ENCODE results near the gene MDFIC.

MDFIC gene

GRCh38 chr7:114934713-114935112 is 12.8 kb downstream of the MDFIC start:
- Mint-ChIP-seq H3K27ac (peak overlapping the region; percentile 18), H3K4me3 (no peak overlapping the region), H3K9me3 (no peaks in the 10 kb centered on the region), H3K4me1 (peaks cover 66% of the 10 kb centered on the region), H3K36me3 (peaks cover 35% of the 10 kb centered on the region)
- ATAC-seq, result no peak
- no peak for DNase-seq (ENCODE audit: low spot score in 2 of 2)

- Mint-ChIP-seq H3K4me3 (no peak overlapping the region), H3K4me1 (peaks cover 72% of the 10 kb centered on the region), H3K36me3 (peaks cover 43% of the 10 kb centered on the region), H3K9me3 (no peaks in the 10 kb centered on the region), H3K27ac (no peak overlapping the region)
- DNase-seq (ENCODE audit: low spot score in 2 of 2) (no peak), ATAC-seq (no peak)
Observed at GRCh38 chr7:114936471-114936870, 14.6 kb downstream of the MDFIC start.

DNA sequence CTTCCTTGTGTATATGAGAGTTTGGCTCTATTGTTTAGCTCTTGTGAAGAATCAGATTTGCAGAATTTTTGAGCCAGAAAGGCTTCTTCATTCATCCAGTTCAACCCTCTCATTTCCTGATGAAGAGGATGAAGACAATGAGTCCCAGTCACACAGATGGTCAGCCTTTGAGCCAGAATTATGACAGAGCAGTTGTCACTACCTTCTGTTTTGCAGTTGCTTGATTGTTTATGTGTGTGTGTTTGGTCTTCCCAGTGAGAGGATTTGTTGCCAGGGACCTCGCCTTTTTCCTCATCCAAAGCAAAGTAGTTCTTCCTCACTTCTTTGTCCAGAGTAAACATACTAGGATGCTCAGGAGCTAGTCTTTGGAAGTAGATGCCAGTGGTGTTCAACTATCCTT is 15.6 kb downstream of the MDFIC start:
- Mint-ChIP-seq H3K36me3 (peaks cover 50% of the 10 kb centered on the region), H3K27ac (peak overlapping the region; percentile 7), H3K4me3 (no peak overlapping the region), H3K4me1 (peaks cover 71% of the 10 kb centered on the region), H3K9me3 (no peaks in the 10 kb centered on the region)
- ATAC-seq (no peak), DNase-seq (ENCODE audit: low spot score in 2 of 2) (no peak)

DNA sequence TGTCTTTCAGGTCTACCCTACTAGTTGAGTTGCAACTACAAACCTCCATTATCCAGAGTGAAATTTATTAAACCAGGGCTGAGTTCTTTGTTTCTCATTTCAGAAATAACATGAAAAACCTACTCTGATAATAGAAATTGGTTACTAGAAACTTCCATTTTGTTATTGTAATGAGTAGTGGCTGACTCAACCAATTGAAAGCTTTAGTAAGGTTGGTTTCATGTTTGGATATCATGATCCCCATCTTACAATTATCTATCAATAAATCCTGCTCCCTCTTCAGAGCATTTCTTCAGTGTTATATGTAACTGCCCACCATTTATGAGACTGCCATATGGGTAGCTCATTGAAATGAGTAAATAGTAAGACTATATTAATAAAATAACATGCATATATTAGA is 16.9 kb downstream of the MDFIC start:
- Mint-ChIP-seq H3K36me3 (peaks cover 52% of the 10 kb centered on the region), H3K27ac (no peak overlapping the region), H3K4me1 (peaks cover 71% of the 10 kb centered on the region), H3K4me3 (no peak overlapping the region), H3K9me3 (no peaks in the 10 kb centered on the region)
- ATAC-seq (peak; percentile 59), DNase-seq (ENCODE audit: low spot score in 2 of 2) (no peak)

GRCh38 chr7:114939484-114940097 is 17.7 kb downstream of the MDFIC start:
- ATAC-seq (peak; percentile 46), DNase-seq (ENCODE audit: low spot score in 2 of 2) (no peak)
- Mint-ChIP-seq H3K36me3 (peaks cover 58% of the 10 kb centered on the region), H3K27ac (no peak overlapping the region), H3K4me3 (no peak overlapping the region), H3K9me3 (no peaks in the 10 kb centered on the region), H3K4me1 (peaks cover 71% of the 10 kb centered on the region)

DNA sequence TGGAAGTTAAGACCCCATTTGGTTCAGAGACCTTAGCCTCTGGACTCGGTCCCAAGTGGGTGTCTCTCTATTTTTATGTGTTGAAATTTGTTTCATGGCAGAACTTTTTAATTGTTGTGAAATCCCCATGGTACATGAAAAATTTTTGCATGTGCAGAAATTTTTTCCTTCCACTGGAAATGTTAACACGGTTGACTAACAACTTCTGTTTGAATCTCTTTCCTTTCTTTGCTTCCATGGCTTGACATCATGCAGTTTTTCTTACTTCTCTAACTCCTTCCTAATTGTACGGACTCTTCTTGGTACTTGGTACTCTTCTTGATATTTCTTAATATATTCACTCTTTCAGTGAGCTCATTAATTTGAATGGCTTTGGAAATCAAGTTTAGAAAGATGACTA is 18.3 kb downstream of the MDFIC start:
- Mint-ChIP-seq H3K4me3 (peak overlapping the region; percentile 32), H3K9me3 (no peaks in the 10 kb centered on the region), H3K4me1 (peaks cover 71% of the 10 kb centered on the region), H3K36me3 (peaks cover 65% of the 10 kb centered on the region), H3K27ac (peak overlapping the region; percentile 47)
- DNase-seq (ENCODE audit: low spot score in 2 of 2) (no peak), ATAC-seq (no peak)

DNA sequence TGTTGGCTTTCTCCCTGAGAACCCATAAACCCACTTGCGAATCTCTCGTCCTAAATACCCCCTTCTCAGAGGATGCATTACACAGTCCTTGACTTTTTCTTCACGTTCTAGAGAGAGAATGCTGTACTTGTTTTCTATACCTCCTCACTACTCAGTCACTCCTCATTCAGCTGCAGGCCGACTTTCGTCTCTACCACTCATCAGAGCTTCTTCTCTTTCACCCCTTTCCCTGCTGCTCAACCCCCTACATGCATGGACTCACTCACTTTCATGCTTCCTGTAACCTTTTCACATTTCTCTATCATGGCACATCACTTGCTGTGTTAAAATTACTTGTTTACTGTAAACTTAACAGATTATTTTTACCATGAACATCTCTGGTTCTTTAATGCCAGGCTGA is 19.8 kb downstream of the MDFIC start:
- H3K4me1 Mint-ChIP-seq, result peaks cover 66% of the 10 kb centered on the region
- ATAC-seq (peak; percentile 71), DNase-seq (ENCODE audit: low spot score in 2 of 2) (no peak)
- H3K4me3 Mint-ChIP-seq, result peak overlapping the region; percentile 32
- H3K9me3 Mint-ChIP-seq, result no peaks in the 10 kb centered on the region
- peaks cover 79% of the 10 kb centered on the region for H3K36me3 Mint-ChIP-seq
- peak overlapping the region; percentile 47 for H3K27ac Mint-ChIP-seq

DNA sequence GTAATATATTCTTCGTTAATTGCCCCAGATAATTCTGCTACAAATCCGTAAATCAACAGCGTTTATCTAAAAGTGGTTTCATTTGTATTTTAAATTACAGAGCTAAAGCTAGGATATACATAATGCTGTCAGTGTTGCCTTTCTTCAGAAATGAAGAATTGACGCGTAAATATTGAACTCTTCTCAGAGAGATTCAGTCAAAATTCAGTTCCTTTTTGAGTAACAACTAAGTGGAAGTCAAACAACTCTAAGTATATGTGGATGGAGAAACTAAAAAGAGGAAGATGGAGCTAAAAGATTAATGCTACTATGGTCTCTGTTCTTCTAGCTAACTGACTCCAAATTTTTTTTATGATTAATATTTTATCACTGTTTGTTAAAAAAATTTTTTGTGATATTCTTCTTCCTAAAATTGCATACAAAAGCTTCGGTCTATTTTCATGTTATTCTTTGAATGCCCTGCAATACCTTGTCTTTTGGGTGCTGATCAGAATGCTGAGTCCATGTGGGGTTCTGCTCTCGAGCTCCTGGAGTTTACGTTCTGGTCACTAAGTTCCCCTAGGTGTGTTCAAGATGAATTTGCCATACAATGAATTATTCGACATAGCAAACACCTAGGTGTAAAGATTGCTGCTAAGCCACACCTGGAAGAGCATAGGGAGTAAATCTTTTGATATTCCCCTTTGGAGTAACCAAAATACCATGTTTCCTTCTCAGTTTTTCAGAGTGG is 20.7 kb downstream of the MDFIC start:
- peak overlapping the region; percentile 32 for H3K4me3 Mint-ChIP-seq
- peaks cover 88% of the 10 kb centered on the region for H3K36me3 Mint-ChIP-seq
- H3K4me1 Mint-ChIP-seq, result peaks cover 69% of the 10 kb centered on the region
- no peaks in the 10 kb centered on the region for H3K9me3 Mint-ChIP-seq
- ATAC-seq, result peak; percentile 80
- H3K27ac Mint-ChIP-seq, result peak overlapping the region; percentile 47
- no peak for DNase-seq (ENCODE audit: low spot score in 2 of 2)

GRCh38 chr7:114943530-114943929 is 21.6 kb downstream of the MDFIC start:
- no peak for DNase-seq (ENCODE audit: low spot score in 2 of 2)
- Mint-ChIP-seq H3K4me3 (no peak overlapping the region), H3K36me3 (peaks cover 98% of the 10 kb centered on the region), H3K27ac (peak overlapping the region; percentile 46), H3K4me1 (peaks cover 78% of the 10 kb centered on the region), H3K9me3 (no peaks in the 10 kb centered on the region)
- no peak for ATAC-seq

GRCh38 chr7:114943953-114944744 is 22.3 kb downstream of the MDFIC start:
- no peak for DNase-seq (ENCODE audit: low spot score in 2 of 2)
- ATAC-seq, result no peak
- Mint-ChIP-seq H3K4me1 (peaks cover 84% of the 10 kb centered on the region), H3K4me3 (no peak overlapping the region), H3K9me3 (no peaks in the 10 kb centered on the region), H3K27ac (peak overlapping the region; percentile 46), H3K36me3 (peaks cover 99% of the 10 kb centered on the region)

- Mint-ChIP-seq H3K36me3 (peaks cover 99% of the 10 kb centered on the region), H3K27ac (no peak overlapping the region), H3K4me1 (peaks cover 86% of the 10 kb centered on the region), H3K4me3 (no peak overlapping the region), H3K9me3 (no peaks in the 10 kb centered on the region)
- ATAC-seq, result no peak
- no peak for DNase-seq (ENCODE audit: low spot score in 2 of 2)
Observed at GRCh38 chr7:114944745-114945625, 23.1 kb downstream of the MDFIC start.

DNA sequence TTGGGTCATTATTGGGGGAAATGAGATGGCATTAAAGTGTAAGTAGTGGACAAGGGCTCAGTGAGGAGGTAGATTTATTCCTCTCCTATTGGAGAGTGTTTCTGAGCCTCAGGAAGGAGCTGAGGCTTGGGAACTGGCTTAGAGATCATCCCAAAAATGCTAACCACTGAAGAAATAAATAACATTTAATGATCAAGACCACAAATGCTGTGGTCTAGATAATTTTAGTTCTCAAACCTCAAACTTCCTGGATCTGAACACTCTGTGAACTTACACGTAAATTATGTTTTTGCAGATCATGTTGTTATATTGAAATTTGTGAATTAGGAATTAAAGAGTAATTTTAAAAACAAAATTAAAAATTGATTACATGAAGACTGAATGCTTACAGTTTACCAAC is 27.3 kb downstream of the MDFIC start:
- Mint-ChIP-seq H3K27ac (peak overlapping the region; percentile 17), H3K36me3 (peaks cover 80% of the 10 kb centered on the region), H3K4me3 (no peak overlapping the region), H3K9me3 (no peaks in the 10 kb centered on the region), H3K4me1 (peaks cover 59% of the 10 kb centered on the region)
- DNase-seq (ENCODE audit: low spot score in 2 of 2), result no peak
- no peak for ATAC-seq

GRCh38 chr7:114952296-114952695 is 30.4 kb downstream of the MDFIC start:
- ATAC-seq (no peak), DNase-seq (ENCODE audit: low spot score in 2 of 2) (no peak)
- Mint-ChIP-seq H3K4me3 (no peak overlapping the region), H3K4me1 (peaks cover 64% of the 10 kb centered on the region), H3K9me3 (no peaks in the 10 kb centered on the region), H3K27ac (no peak overlapping the region), H3K36me3 (peaks cover 77% of the 10 kb centered on the region)

- ATAC-seq (no peak), DNase-seq (ENCODE audit: low spot score in 2 of 2) (no peak)
- H3K4me3 Mint-ChIP-seq, result no peak overlapping the region
- peaks cover 50% of the 10 kb centered on the region for H3K4me1 Mint-ChIP-seq
- no peak overlapping the region for H3K27ac Mint-ChIP-seq
- peaks cover 75% of the 10 kb centered on the region for H3K36me3 Mint-ChIP-seq
- H3K9me3 Mint-ChIP-seq, result no peaks in the 10 kb centered on the region
Observed at GRCh38 chr7:114953724-114954123, 31.8 kb downstream of the MDFIC start.

DNA sequence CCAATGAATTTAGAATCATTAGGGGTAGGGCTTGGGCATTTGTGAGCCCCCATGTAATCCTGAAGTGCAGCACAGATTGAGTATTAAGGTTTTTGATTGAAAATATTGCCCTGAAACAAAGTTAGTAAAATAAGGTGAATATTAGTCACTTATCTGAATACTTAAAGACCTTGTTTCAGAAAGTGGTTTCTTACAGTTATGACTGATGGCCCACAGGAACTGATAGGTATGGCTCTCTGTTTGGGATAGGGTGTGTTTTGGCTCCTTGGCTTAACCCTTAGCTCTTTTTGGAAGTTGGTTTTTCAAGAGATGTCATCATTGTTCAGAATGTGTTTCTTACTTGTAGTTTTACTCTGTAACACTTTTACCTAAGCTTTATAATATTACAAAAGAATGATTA is 34.8 kb downstream of the MDFIC start:
- Mint-ChIP-seq H3K4me1 (peaks cover 50% of the 10 kb centered on the region), H3K9me3 (no peaks in the 10 kb centered on the region), H3K27ac (no peak overlapping the region), H3K4me3 (no peak overlapping the region), H3K36me3 (peaks cover 74% of the 10 kb centered on the region)
- ATAC-seq (peak; percentile 66), DNase-seq (ENCODE audit: low spot score in 2 of 2) (no peak)

Measured in stimulated activated effector memory CD8-positive, alpha-beta T cell treated with anti-CD3 and anti-CD28 coated beads, Interleukin-12 subunit alpha, Interleukin-12 subunit beta, amount 100 ng/mL, for 72 hours (primary cell).